T1000 (cell line): ENCODE results near the gene TMEM72.
A peak's percentile ranks its signal among the peaks of the same experiment; 100 is the strongest.

Experiments used
- DNase-seq: peaks from one replicate; lab custom pipeline; 2025; ENCODE audit warnings: mixed read lengths; lab: John Stamatoyannopoulos, UW

The TMEM72 gene

GRCh38 chr10:44920252-44920651 is 9.1 kb downstream of the TMEM72 start:
- no peak for DNase-seq

- no peak for DNase-seq
Measured at GRCh38 chr10:44921061-44921460, 9.9 kb downstream of the TMEM72 start.

- DNase-seq, result no peak
Measured at GRCh38 chr10:44921506-44921905, 10.4 kb downstream of the TMEM72 start.

- no peak for DNase-seq
Measured at GRCh38 chr10:44922021-44922420, 10.9 kb downstream of the TMEM72 start.

DNA sequence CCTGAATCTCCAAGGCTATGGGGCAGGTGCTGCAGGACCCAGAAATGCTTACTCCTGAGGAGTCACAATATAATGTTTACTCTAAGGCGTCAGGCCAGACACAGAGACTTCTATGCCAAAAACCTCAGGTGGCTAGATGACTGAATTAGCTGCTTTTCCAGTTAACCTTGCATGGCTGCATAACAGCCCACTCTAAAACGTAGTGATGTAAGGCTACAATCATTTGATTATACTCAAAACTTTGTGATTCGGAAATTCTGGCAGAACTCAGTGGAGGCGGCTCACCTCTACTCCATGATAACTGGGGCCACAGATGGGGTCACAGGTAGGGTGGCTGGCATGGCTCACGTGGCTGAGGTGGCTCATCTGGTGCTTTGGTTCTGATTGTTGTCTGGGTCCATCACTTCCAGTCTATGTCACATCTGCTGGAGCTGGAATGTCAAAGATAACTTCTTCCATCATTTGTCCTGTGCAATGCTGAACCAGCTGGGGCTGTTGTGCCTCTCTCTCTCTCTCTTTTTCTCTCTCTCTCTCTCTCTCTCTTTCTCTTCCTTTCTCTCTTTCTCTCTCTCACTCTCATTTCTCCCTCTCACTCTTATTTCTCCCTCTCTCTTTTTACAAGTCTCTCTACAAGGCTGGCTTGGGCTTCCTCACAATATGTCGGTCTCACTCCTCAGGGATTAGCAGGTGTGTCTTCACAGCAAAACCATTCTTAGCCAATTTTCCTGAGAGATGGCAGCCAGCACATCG is 11.8 kb downstream of the TMEM72 start:
- DNase-seq, result no peak

GRCh38 chr10:44923611-44924010 is 12.5 kb downstream of the TMEM72 start:
- no peak for DNase-seq

GRCh38 chr10:44924261-44925040 is 13.3 kb downstream of the TMEM72 start:
- DNase-seq, result no peak

DNA sequence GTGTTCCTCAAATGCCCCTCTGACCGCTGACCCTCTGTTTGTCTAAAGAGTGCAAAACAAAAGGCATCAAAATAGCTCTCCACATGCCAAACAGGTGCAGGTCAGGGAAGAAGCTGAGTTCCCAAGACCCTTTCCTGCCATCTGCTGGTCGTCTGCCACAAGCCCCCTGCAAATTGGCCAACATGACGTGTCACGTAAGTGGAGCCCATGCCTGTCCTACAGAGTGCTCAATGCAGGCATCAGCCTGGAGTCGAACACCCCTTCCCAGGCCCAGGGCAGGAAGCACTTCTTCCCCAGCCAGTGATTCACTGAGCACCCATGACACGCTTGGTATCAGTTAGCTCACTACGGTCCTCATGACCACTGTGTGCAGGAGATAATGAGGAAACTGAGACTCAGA is 14.1 kb downstream of the TMEM72 start:
- no peak for DNase-seq

- no peak for DNase-seq
Measured at GRCh38 chr10:44925811-44926750, 14.9 kb downstream of the TMEM72 start.

DNA sequence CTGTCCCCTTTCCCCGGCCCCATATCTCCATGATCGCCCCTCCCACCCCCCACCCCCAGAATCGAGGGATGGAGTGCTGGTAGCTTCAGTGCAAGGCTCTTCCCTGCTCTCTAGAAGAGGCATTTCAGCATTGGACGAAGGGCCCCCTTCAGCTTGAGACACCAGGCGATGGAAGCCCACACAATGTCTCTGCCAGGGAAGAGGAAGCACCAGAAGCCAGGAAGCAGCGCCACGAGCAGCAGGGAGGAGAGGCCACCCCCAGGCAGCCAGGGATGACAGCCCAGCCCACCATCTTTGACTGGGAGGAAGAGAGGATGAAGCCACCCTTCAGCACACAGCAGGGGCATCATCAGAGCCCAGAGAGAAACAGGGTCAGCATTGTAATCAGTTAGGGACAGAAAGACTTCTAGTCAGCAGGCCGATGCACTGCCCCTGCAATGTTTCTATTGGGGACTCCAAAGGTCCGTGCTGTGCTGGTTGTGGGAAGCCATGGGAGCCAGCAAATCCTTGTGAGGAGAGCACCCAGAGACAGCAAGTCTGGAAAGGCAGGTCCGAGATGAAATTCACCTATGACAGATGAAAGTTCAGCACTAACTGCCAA is 15.7 kb downstream of the TMEM72 start:
- DNase-seq, result no peak

DNA sequence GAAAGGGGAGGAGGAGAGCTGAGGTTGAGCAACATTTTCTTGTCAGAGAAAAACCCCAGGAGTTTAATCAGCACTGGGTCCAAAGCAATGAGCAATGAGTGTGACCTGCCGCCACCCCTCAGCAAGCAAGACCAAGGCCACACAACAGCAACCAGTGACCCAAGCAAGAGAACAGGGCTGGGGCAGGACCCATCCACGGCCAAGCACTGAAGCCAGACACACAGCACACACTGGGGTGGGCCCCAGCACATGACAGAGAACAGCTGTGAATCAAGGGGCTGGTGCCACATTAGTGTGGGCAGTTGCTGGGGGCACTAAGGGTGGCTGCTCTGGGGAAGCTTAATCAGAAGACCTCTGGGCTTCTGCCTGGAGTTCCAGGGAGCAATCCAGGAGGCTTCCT is 16.2 kb downstream of the TMEM72 start:
- no peak for DNase-seq

GRCh38 chr10:44928462-44928861 is 17.3 kb downstream of the TMEM72 start:
- DNase-seq, result no peak

DNA sequence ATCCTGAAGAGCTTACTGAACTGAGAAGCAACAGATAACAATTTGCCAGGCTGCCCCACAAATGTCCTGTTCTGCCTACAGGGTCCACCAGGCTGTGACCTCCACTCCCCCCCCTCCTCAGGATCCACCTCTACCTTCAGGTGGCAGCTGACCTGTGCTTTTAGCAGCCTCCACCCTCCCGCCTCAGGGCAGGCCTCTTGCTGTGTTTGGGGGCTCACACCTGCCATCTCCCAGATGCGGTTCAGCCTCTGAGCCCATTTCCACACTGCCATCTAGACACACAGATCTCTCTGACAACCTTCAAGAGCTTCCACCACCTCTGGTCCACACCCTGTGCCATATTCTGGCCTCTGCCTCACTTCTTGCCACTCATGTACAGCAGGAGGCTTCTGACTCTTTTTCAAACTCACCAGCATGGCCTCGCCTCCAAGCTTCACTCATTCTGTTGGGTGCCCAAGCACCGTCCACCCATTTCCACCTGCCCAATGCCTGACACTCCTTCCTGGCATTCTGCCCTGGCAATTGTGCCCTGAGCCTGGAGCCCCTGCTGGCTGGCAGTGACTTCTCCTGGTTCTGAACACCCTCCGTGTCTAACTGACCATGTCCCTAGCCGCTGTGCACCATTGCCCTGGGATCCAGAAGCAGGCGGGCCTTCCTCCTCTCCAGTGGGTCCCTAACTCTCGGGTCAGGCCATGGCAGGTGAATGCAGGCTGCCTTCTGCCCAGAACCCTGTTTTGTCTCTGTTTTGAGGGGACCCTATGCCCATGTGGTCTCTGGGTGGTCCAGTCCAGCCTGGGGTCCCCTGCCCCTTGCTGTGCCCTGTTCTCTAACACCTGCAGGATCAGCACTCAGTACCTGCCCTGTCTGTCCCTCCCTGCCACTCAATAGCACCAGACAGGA is 18.5 kb downstream of the TMEM72 start:
- no peak for DNase-seq

GRCh38 chr10:44930904-44931620 is 19.9 kb downstream of the TMEM72 start:
- DNase-seq, result no peak

DNA sequence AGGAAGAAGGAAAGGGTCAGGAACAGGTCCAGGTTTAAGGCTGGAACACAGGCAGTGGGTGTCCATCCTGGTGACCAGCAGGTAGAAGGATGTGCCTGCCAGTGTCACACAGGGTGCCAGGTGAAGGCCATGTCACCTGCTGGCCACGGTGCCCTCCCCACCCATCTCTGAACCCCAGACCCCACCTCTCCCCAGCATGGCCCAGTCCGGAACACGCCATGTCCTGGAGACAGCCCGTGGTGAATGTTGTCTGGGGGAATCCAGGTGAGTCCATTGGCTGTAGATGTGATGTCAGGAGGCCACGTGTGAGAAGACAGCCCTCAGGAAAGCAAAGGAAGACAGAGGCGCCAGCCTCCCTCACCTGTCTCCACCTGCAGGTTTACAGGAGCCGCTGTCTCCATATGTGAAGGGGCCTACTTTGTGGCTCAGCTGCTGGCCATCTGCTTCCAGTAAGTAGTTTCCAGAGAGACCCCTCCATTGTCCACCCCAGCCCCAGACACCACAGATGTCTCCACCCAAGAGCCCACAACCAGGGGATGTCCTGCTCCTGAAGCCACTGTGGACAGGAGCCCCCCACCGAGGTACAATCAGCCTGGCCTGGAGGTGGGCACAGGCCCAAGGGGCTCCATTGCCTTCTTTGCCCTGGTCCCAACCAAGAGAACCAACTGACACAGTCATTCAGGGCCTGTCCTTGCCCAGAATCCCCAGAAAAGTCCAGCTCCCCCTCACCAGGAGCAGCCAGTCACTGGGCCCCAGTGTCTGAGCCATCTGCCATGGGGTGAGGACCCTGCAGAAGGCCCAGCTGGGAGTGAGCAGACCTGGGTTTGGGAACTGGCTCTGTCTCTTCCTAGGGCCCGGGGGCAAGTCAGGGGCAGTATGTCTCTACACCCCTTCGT is 20.7 kb downstream of the TMEM72 start:
- DNase-seq, result no peak

- DNase-seq, result peak; percentile 25
Measured at GRCh38 chr10:44932517-44933450, 21.6 kb downstream of the TMEM72 start.

GRCh38 chr10:44933451-44934321 is 22.5 kb downstream of the TMEM72 start:
- no peak for DNase-seq
